GM12873 (cell line): ENCODE measurements around the gene STRBP.

Experiments
- CTCF ChIP-seq: IDR thresholded peaks from 2 replicates; pipeline ENCODE4 v1.5.1; 2012; ENCODE audit warnings: low read depth, mild to moderate bottlenecking, moderate library complexity, low read length, control low read depth; ENCODE audit not compliant: insufficient read depth; ENCODE audit errors: missing control alignments

Gene STRBP

DNA sequence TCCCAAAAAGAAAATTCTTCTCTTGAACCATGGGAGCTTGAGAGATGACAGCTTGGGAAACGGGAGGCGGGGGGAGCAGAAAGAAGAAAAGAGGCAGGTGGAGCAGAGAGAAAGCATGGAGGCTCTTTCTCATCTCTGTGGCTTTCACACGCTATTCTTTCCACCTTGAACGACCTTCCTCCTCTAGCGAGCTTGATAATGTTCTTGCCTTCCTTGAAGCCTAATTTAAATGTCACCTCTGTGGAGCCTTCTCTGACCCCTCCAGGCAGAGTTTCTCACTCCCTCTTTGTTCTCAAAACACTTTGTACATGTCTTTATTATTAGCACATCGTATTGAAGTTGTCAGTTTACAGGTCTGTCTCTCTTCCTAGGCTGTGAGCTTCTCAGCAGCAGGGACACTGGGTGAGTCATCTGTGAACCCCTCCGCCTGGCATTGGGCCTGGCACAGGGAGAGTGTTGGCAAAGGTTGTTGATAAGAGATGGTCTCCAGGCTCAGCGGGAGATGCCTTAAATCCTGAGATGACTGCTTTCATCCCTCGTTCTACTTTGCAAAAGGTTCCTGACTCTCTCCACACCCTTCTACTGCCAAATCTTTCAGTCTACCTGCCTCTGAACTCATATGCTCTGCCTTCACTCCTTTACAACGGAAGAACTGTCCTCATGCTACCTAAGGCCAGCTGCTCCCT, 14.1 kb upstream of the STRBP start:
- no peak for TF ChIP-seq CTCF

GRCh38 chr9:123281659-123282350, 13.4 kb upstream of the STRBP start:
- TF ChIP-seq CTCF = no peak

DNA sequence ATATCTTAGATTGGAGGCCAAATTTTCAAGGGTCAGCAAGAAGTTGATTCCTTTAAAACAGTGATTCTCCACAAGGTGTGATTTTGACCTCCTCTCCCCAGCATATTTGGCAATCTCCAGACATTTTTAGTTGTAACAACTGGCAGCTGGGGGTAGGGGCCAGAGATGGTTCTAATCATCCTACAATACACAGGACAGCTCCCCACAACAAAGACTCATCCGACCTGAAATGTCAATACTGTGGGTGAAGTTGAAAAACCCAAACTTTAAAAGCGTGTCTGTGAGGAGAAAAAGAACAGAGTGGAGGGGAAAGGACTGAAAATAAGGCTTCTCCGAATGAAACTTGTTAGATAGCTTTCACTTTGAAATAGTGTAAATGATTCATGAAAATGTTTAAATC, 10.0 kb upstream of the STRBP start:
- TF ChIP-seq CTCF = no peak

DNA sequence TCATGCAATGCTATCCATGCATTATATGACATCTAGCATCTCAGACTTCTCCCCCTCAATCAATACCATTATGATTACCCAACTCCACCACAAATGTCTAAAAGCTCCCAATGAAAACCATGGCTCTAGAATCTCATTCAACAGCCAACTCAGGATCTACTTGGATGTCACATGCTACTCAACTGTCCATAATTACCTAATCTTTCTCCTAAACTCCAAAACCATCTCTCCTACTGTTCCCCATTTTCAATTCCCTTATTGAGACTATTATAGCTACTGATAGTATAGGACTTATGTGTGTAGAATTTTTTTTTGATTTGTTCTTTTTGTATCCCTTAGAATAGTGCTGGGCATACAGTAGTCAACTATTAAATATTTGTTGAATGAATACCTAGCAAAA, 8.2 kb upstream of the STRBP start:
- TF ChIP-seq CTCF = no peak

- TF ChIP-seq CTCF = no peak
These were observed 895 bp upstream of the STRBP start for GRCh38 chr9:123269281-123269680.

DNA sequence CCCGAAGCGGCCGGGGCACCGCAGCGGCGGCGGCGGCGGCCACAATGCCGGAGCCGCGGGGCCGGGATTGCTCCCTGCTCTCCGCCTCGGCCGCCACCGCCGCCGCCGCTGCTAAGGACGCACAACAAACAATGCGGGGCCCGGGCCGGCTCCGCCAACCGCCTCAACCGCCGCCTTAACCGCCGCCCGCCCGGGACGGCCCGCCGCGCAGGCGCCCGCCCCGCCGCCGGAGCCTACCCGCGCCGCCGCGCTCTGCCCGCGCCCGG, 254 bp downstream of the STRBP start:
- no peak for TF ChIP-seq CTCF

DNA sequence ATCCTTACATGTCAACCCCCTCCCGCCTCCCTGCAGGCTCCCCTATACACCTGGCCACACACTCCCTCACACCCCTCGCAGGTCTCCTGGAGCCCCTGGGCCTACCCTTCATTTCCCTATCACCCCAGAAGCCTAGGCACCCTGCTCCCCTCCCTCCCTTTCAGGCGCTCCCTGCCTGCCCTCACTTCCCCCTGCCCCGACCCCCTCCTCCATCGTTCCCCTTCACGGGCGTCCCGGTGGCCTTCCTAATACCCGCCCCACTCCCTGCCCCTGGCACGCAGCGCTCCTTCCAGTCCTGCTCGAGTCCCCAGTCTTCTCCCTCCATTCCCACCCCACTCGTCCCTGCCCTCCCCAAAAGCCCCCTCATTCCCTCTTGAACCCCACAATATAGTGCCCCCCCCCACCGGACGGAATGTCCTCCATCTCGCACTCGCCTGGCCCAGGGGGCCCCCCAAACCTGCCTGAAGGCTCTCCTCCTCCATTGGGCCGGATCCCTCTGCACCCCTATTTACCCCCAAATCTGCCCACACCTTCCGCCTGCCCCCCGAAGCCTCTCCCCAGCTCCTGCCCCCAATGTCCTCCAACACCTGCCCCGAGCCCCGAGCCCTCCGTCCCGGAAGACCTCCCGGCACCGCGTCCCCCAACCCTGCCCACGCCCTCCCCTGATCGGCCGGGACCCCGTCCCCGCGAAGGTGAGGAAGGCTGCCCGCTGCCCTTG, 746 bp downstream of the STRBP start:
- TF ChIP-seq CTCF = no peak
